Caki2 (cell line): ENCODE data around the gene NAA20. TPM values are rescaled to one million over a fixed set of nuclear protein-coding genes. Genes with fewer than 3 reads are reported as not detected.

ENCODE experiments used
- DNase-seq: peaks from one replicate; pipeline ENCODE4 v3.0.0-alpha.2; 2015; ENCODE audit warnings: low read depth
- in situ Hi-C: cut with HindIII; loops from 2 replicates; pipeline ENCODE4 v1.10.0; 2016; ENCODE audit warnings: low sequenced_read_pairs, low pct_unique_long_range_greater_than_20kb, mixed read lengths
- total RNA-seq: library from RNA; depleted of rRNA; stranded (reverse); fragments of >200 nt; shearing (Covaris generic); gene quantifications from 2 replicates; pipeline ENCODE4 v1.2.3, GENCODE V29; 2014; ENCODE audit warnings: low replicate concordance; rRNA removed

Gene NAA20
- 93.9 and 117 TPM in 2 replicates for total RNA-seq

- in situ Hi-C loops, result no loop called here
- peak; percentile 93 for DNase-seq
Observed at GRCh38 chr20:20017001-20017843, at the start of gene NAA20. TSS of gene NAA20 (plus strand) at chr20:20017362. CDS start at chr20:20017397, 35 bp downstream.

GRCh38 chr20:19967445-19967844 is 49.7 kb upstream of the NAA20 start:
- in situ Hi-C loops, result no loop called here
- DNase-seq, result no peak

GRCh38 chr20:19968028-19968427 is 49.1 kb upstream of the NAA20 start:
- no peak for DNase-seq
- in situ Hi-C loops, result no loop called here

- DNase-seq, result no peak
- in situ Hi-C loops, result no loop called here
Observed at GRCh38 chr20:19968466-19969073, 48.6 kb upstream of the NAA20 start.

GRCh38 chr20:19969106-19969505 is 48.1 kb upstream of the NAA20 start:
- no peak for DNase-seq
- in situ Hi-C loops, result no loop called here

GRCh38 chr20:19969507-19970255 is 47.5 kb upstream of the NAA20 start:
- in situ Hi-C loops, result no loop called here

GRCh38 chr20:19970256-19970765 is 46.9 kb upstream of the NAA20 start:
- in situ Hi-C loops, result no loop called here

More at GRCh38 chr20:19969507-19970255, 47.5 kb upstream of the NAA20 start:
- DNase-seq, result no peak

GRCh38 chr20:19971116-19971515 is 46.0 kb upstream of the NAA20 start:
- in situ Hi-C loops, result no loop called here
- DNase-seq, result no peak

More at GRCh38 chr20:19970256-19970765, 46.9 kb upstream of the NAA20 start:
- no peak for DNase-seq

GRCh38 chr20:19973961-19974629 is 43.1 kb upstream of the NAA20 start:
- in situ Hi-C loops, result no loop called here
- no peak for DNase-seq

GRCh38 chr20:19974630-19975435 is 42.3 kb upstream of the NAA20 start:
- DNase-seq, result peak; percentile 91
- in situ Hi-C loops, result loop anchor here (25.0 kb wide), 2 partner anchors 88 to 188 kb away; no protein-coding TSS in a partner anchor

- DNase-seq, result no peak
- in situ Hi-C loops, result loop anchor here (25.0 kb wide), 2 partner anchors 88 to 188 kb away; no protein-coding TSS in a partner anchor
Observed at GRCh38 chr20:19975436-19975799, 41.7 kb upstream of the NAA20 start.

- DNase-seq, result peak; percentile 51
- in situ Hi-C loops, result loop anchor here (25.0 kb wide), 2 partner anchors 89 to 189 kb away; no protein-coding TSS in a partner anchor
Observed at GRCh38 chr20:19975901-19976300, 41.3 kb upstream of the NAA20 start.

- in situ Hi-C loops, result loop anchor here (25.0 kb wide), 2 partner anchors 89 to 189 kb away; no protein-coding TSS in a partner anchor
- DNase-seq, result peak; percentile 92
Observed at GRCh38 chr20:19976595-19977372, 40.4 kb upstream of the NAA20 start.

GRCh38 chr20:19977373-19977770 is 39.8 kb upstream of the NAA20 start:
- no peak for DNase-seq
- in situ Hi-C loops, result loop anchor here (25.0 kb wide), 2 partner anchors 90 to 190 kb away; no protein-coding TSS in a partner anchor

- no peak for DNase-seq
- in situ Hi-C loops, result loop anchor here (25.0 kb wide), 2 partner anchors 91 to 191 kb away; no protein-coding TSS in a partner anchor
Observed at GRCh38 chr20:19978511-19979210, 38.5 kb upstream of the NAA20 start.

- in situ Hi-C loops, result loop anchor here (25.0 kb wide), 2 partner anchors 94 to 194 kb away; no protein-coding TSS in a partner anchor
- DNase-seq, result peak; percentile 78
Observed at GRCh38 chr20:19981031-19981451, 36.1 kb upstream of the NAA20 start.
